ENCODE results near the gene SPAG16.

DNA sequence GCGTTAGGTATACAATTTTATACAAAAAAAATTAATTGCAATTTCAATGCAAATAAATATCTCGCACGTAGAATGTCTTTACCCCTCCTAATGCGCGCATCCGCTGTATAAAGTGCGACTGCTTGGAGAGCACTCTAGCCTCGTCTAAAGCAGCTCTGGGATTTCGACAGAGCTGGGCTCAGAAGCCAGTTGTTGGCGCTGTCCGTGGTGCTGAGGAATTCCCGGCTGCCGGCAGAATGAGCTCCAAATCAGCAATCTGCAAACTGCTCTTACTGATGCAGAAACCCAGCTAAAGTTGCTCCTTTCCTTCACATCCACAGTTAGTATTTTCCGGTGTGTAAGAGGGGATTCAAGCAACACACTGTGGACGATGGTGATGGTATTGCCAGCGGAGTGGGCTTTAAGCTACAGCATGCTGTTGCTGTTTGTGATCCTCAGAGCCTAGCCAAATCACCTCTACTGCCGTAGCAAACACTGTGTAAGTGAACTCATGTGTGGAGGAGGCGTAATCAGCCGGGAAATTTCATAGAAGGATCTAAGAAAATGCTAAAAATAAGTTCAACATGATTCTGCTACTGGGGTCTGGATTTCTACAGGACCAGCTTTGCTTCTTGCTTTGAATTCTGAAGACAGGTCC lies 1126.8 kb downstream of the SPAG16 start, which contains the start of gene VWC2L:
- TF ChIP-seq EZH2phosphoT487 (IDR thresholded peaks at IDR 0.05; ENCODE audit: insufficient read depth, low read depth) (no peak), EZH2 (IDR thresholded peaks at IDR 0.05; ENCODE audit: insufficient read depth, poor library complexity, severe bottlenecking) (no peak)

Measured in GM23248 (cell line).